ENCODE data around the gene THSD4. TPM values are rescaled to one million over a fixed set of nuclear protein-coding genes. Genes with fewer than 3 reads are reported as not detected.

The THSD4 gene
- total RNA-seq, 2 donors from 2014 or later: 35.2 to 45.5 TPM

DNA sequence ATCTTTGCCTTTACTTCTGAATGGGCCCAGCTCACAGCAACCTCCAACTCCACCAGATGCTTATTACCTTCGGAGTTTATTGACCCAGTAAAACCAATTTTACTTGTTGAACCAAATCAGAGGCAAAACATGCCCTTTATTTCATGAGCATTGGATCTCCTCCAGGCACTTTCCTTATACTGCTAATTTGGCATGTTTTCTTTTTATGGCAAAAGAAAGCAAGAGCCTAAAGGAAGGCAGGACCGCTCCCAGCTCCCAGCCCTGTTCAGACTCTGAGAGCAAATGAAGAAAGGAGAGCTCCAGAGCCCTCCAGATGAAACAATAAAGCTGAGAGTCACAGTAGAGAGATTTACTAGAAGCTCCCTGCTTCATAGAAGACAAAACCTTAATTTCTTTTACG is 613.6 kb downstream of the THSD4 start:
- ATAC-seq (peak; percentile 50), DNase-seq (no peak)
- intact Hi-C loops (cut with DNase I, micrococcal nuclease): loop anchor here in 1 of 2 donors (5.0 kb wide), 1 partner anchor 282 kb away; no protein-coding TSS in a partner anchor

GRCh38 chr15:71729319-71729718 is 614.0 kb downstream of the THSD4 start:
- ATAC-seq (no peak), DNase-seq (no peak)
- intact Hi-C loops (cut with DNase I, micrococcal nuclease): loop anchor here in 1 of 2 donors (5.0 kb wide), 1 partner anchor 282 kb away; no protein-coding TSS in a partner anchor

DNA sequence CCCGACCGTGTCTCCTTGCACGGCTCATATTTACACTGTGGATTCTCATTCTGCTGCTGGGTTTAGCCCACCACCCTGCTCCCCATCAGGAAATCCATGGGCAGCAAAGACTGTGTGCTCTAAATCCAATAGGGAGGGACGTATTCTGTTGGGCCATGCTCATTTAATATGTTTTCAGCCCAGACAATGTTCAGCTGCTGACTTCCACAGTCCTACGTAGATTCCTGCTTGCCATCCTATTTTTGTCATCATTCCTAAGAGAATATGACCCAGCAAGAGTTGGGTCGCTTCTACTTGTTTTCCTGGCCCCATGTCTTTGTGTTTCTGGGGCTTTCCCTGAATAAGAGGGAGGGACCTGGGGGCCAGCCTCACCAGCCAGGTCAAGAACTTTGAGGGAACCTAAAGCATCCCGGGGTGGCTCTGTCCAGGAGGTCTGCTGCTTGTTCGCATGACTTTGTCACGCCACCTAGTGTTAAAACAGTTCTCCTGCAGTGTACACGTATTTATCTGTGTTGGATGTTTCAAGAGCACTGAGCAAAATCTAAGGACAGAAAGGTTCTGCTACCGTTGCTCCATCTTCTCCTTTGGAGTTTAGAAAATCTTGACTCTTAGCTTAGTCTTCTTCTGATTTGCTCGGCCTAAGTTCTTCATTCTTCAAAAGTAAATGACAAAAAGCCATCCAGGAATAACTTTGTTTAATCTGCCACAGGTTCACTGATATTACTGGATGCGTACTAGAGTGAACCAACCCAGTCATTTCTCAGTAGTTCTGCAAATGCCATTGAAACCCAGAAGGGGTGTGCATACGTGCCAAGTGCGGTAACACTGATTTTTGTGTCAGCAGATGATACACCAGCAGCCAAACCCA is 615.2 kb downstream of the THSD4 start:
- ATAC-seq: peak; percentile 43
- intact Hi-C loops (cut with DNase I, micrococcal nuclease): no loop called here
- no peak for DNase-seq

- intact Hi-C loops (cut with DNase I, micrococcal nuclease): no loop called here
- ATAC-seq (peak; percentile 89), DNase-seq (peak; percentile 32 to 45)
These were observed 617.4 kb downstream of the THSD4 start for GRCh38 chr15:71732636-71733035.

DNA sequence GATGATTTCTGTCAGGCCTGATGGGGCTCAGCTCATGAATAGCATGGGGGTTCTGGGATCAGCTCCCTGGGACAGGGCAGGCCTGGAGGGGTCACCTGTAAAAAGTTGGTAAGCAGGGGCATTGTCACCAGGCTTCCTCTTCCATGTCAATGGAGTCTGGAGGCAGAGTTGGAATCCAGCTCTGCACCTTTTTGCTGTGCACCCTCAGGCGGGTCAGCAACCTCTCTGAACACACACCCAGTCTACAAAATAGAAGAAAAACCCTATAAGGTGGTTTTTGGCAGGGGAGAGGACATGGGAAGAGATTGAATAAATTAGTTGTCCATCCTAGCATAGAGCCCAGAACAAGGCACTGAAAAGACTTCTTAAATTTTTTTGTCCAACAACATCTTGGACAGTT is 617.9 kb downstream of the THSD4 start:
- intact Hi-C loops (cut with DNase I, micrococcal nuclease): no loop called here
- DNase-seq (no peak), ATAC-seq (no peak)

- DNase-seq: no peak
- no peak for ATAC-seq
- intact Hi-C loops (cut with DNase I, micrococcal nuclease): no loop called here
These were observed 619.6 kb downstream of the THSD4 start for GRCh38 chr15:71734709-71735384.

GRCh38 chr15:71735385-71735757 is 620.1 kb downstream of the THSD4 start:
- DNase-seq (no peak), ATAC-seq (no peak)
- intact Hi-C loops (cut with DNase I, micrococcal nuclease): no loop called here

- peak; percentile 44 for ATAC-seq
- DNase-seq: no peak
- intact Hi-C loops (cut with DNase I, micrococcal nuclease): no loop called here
These were observed 621.1 kb downstream of the THSD4 start for GRCh38 chr15:71736286-71736947.

DNA sequence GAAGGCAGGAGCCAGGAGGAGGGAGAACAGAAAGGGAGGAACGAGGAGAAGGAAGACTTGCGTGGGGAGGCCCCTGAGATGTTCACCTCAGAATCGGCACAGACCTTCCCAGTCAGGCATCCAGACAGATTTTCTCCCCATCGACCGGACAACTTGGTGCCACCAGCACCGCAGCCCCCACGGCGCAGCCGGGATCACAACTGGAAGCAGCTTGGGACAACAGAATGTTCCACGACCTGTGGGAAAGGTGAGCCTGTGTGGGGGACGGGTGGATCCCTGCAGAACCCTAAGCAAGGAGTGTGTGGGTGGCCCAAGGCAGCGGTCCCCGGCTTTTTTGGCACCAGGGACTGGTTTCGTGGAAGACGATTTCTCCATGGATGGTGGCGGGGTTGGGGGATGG is 622.5 kb downstream of the THSD4 start:
- intact Hi-C loops (cut with DNase I, micrococcal nuclease): no loop called here
- ATAC-seq (no peak), DNase-seq (no peak)

- DNase-seq (no peak), ATAC-seq (no peak)
- intact Hi-C loops (cut with DNase I, micrococcal nuclease): no loop called here
These were observed 624.1 kb downstream of the THSD4 start for GRCh38 chr15:71739355-71739754.

DNA sequence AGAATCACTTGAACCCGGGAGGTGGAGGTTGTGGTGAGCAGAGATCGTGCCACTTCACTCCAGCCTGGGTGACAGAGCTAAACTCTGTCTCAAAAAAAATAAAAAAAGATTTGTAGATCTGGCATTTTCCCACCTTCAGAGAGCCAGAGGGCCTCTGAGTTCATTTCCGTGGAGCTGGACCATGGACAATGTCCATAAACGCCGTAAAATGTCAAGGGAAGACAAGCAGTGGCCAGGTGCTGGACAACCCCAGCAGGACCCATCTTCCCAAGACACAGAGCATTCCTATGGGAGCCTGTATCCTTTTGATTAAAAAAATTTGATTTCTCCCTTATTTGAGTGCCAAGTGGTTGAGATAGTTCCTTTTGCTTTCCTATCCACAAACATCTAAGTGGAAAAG is 627.7 kb downstream of the THSD4 start:
- intact Hi-C loops (cut with DNase I, micrococcal nuclease): loop anchor here in 1 of 2 donors (10.0 kb wide), 2 partner anchors 62 to 412 kb away; no protein-coding TSS in a partner anchor
- no peak for DNase-seq
- ATAC-seq: no peak

DNA sequence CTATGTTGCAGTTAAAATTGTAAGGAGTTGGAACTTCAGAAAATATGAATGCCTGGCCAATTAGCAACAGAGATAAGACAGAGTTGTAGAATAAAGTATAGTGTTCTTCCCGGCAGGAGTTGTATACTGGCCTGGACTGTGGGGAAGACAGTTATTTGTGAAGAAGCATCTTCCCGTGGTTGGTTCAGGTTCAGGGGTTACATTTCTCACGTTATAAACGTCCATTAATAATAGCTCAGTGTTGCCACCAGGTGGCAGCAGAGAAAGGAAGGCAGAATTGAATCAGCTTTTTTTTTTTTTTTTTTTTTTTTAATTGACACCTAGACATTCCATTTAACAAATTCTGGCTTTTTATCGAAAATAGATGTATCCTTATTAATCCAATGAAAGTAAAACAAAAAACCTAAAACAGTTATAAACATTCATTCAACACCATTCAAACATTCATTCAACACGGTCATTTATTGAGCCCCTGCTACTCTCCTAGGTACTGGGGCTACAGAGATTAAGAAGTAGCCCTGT is 628.7 kb downstream of the THSD4 start:
- ATAC-seq (no peak), DNase-seq (peak in 1 of 2 donors; percentile 69)
- intact Hi-C loops (cut with DNase I, micrococcal nuclease): loop anchor here in 1 of 2 donors (10.0 kb wide), 2 partner anchors 61 to 411 kb away; no protein-coding TSS in a partner anchor

GRCh38 chr15:71746719-71747118 is 631.4 kb downstream of the THSD4 start:
- ATAC-seq (peak; percentile 40), DNase-seq (peak; percentile 36 to 57)
- intact Hi-C loops (cut with DNase I, micrococcal nuclease): loop anchor here in 1 of 2 donors (10.0 kb wide), 2 partner anchors 58 to 408 kb away; no protein-coding TSS in a partner anchor

DNA sequence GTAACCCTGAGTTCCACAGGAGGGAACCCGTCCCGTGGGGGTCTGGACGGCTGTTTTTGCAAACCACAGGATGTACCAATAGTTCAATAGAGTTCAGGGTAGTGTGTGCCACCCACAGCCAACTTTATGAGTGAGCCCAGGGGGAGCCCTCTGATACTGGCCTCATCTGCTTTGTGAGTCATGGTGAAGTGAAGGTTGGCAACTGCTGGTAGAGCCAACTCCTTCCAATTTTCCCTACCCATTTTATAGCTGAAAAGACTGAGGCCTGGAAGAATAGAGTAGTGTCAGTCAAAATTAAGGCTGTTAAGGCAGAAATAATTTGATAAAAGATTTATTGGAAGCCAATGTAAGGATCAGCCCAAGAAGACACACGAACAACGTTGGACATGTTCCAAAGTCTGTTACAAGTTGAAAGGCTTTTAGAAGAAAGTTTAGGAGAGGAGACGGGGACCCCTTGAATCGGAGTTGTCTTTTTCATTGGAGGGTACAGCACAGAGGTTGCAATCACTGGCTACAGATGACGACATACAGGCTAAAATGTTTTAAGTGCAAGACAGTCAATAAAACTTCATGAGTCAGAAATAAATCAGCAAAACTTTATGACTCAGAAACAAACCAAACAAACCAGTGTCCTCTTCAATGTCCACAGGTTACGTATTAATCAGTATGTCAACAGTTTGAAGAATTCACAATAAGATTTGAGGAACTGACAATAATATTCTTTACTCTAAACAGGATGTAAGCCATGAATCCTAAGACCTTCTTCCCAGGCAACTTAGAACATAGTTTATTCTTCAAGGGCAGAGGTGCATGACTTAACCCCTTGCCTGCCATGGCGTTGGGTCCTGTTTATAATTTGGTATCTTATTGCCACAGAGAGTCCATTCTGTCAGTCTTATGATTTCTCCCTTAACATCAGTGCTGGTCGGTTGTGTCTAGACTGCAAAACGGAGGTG is 632.1 kb downstream of the THSD4 start:
- intact Hi-C loops (cut with DNase I, micrococcal nuclease): loop anchor here in 1 of 2 donors (10.0 kb wide), 2 partner anchors 57 to 407 kb away; no protein-coding TSS in a partner anchor
- ATAC-seq (peak; percentile 84), DNase-seq (peak in 1 of 2 donors; percentile 29)

DNA sequence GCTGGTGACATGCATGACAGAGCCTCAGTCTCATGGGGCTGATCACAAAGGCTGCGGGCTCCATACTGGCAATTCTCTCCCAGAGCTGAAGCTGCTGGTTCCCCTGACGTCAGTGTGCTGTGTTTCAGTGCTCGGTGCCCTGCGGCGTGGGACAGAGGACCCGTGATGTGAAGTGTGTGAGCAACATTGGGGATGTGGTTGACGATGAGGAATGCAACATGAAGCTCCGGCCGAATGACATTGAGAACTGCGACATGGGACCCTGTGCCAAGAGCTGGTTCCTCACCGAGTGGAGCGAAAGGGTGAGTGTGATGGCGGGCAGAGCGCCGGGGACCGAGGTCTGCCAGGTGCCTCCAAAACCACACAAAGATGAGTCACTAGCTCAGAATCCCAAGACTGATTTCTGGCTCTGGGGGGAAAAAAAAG is 633.0 kb downstream of the THSD4 start:
- ATAC-seq (no peak), DNase-seq (no peak)
- intact Hi-C loops (cut with DNase I, micrococcal nuclease): loop anchor here in 1 of 2 donors (10.0 kb wide), 2 partner anchors 56 to 406 kb away; no protein-coding TSS in a partner anchor

DNA sequence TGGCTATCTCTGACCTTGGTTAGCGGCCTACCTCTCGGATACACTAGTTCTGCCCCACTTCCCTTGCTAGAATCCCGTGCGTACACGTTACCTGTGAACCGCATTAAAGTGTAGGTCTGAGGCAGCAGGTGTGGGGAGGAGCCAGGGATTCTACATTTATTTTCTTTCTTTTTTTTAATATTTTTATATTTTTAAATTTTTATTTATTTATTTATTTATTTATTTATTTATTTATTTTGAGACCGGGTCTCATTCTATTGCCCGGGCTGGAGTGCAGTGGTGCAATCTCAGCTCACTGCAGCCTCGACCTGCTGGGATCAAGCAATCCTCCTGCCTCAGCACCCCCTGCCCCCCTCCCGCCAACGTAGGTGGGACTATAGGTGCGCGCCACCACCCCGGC is 634.2 kb downstream of the THSD4 start:
- intact Hi-C loops (cut with DNase I, micrococcal nuclease): loop anchor here in 1 of 2 donors (10.0 kb wide), 2 partner anchors 55 to 405 kb away; no protein-coding TSS in a partner anchor
- no peak for ATAC-seq
- no peak for DNase-seq

DNA sequence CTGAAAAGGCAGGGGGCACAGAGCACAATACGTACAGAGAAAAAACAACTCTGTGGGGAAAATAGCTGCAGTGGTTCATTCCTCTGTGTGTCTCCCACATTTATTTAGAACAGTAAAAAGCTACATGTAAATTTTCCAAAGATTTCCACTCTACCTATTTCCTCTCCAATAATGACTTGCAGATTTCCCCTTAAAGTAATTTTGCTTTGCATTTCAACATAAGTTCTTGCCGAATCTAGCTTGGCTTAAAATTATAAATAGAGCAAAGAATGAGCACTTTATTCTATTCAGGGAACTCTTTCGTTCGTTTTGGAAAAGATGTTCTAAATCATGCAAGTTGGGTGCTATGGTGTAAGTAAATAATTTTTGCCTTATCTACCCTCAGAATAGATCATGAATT is 636.9 kb downstream of the THSD4 start:
- DNase-seq (no peak), ATAC-seq (no peak)
- intact Hi-C loops (cut with DNase I, micrococcal nuclease): no loop called here

All from left colon (tissue), 2 donors.